Umbilical cord (tissue), 2 donors: Measurements from ENCODE around the gene TAF11L4. TPM values are rescaled to one million over a fixed set of nuclear protein-coding genes. Genes with fewer than 3 reads are reported as not detected.
"Not testable (repeated sequence)": the region's sequence is repeated elsewhere in the genome, so short reads cannot be mapped to it uniquely, and the experiment has no call there.

Source experiments
- DNase-seq: peaks from one replicate; pipeline ENCODE4 v3.0.0-alpha.2; 2015; ENCODE audit warnings: low spot score
- total RNA-seq: library from RNA; depleted of rRNA; stranded (reverse); fragments of >200 nt; gene quantifications from one replicate; pipeline ENCODE4 v1.2.3, GENCODE V29; 2014; ENCODE audit warnings: low replicate concordance; ENCODE audit not compliant: insufficient read depth

Gene TAF11L4
- not detected for total RNA-seq

DNA sequence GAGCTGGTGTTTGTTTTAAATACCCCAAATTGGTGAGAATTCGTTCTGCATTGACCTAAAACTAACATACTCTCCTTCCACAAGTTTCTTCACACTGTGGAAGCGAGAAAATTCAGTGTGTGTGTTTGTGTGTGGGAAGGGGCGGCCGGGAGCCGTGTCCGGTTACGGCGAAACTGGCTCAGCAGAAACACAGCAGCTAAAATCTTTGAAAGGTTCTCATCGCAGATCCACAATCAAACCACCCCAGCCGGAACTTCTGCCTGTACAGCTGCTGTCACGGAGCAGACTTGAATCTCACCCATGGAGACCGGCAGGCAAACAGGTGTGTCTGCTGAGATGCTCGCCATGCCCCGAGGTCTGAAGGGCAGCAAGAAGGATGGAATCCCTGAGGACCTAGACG lies at the start of gene TAF11L4:
Gene TAF11L4 (plus strand): TSS at position 301 of the 400 bp plus-strand sequence.
- not testable (repeated sequence) for DNase-seq

DNA sequence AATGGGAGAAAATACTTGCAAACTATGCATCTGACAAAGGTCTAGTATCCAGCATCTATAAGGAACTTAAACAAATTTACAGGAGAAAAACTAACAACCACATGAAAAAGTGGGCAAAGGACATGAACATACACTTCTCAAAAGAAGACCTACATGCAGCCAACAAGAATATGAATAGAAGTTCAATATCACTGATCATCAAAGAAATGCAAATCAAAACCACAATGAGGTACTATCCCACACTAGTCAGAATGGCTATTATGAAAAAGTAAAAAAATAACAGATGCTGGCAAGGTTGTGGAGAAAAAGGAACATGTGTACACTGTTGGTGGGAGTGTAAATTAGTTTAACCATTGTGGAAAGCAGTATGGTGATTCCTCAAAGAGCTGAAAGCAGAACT lies 46.5 kb upstream of the TAF11L4 start:
- not testable (repeated sequence) for DNase-seq

DNA sequence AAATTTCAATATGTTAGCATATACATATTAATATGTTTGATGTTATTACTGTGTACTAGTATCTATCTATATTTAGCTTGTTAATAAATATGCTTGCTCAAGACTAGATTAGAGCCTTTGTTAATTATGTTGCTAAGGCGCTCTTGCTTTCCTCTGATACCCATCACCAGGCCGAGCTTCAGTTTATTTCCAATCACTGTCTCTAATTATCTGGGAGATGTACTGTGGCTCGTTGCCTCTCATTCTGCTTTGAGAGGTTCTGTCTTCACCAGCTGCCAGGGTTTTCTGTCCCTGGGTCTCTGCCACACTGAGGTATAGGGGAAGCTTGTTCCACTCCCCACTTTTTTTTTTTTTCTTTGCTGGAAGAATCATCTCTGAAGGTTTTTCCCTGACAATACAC lies 44.6 kb upstream of the TAF11L4 start:
- no peak for DNase-seq

- no peak for DNase-seq
Observed at GRCh38 chr5:17477573-17478265, 43.9 kb upstream of the TAF11L4 start.

GRCh38 chr5:17481378-17481777 lies 40.2 kb upstream of the TAF11L4 start:
- no peak for DNase-seq

DNA sequence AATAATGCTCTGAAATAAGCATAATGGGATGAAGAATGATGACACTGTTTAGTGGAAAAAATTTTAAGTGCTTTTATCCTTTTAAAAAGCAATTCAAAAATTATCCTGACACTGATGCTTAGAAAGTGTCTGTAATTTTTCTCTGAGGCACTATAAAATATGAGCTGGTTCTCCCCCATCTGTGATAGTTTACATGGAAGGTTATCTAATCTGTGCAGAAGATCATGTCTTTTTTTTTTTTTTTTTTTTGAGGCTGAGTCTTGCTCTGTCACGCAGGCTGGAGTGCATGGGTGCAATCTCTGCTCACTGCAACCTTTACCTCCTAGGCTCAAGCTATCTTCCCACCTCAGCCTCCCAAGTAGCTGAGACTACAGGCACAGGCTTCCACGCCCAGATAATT lies 38.8 kb upstream of the TAF11L4 start:
- DNase-seq, result no peak

DNA sequence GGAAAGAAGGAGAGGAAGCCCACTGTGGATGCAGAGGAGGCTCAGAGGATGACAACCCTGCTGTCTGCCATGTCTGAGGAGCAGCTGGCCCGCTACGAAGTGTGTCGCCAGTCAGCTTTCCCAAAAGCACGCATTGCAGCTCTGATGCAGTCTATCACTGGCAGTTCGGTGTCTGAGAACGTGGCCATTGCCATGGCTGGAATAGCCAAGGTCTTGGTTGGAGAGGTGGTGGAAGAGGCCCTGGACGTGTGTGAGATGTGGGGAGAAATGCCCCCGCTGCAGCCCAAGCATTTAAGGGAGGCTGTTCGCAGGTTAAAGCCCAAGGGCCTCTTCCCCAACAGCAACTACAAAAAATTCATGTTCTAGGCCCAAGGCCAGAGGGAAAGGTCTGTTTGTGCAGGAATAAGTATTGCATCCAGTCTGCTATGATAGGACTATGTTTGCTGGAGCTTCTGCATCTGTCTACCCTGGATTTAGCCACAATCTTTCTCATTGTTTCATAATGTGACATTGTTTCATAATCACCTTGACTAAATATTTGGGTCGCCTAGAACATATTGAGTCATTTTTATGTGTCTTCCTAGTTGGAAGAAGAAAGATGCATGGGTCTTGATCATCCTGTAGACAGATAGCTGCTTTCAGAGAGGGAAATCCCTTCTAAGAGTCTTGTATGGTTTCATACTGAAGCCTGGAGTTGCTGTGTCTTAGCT lies 35.0 kb upstream of the TAF11L4 start:
- not testable (repeated sequence) for DNase-seq

DNA sequence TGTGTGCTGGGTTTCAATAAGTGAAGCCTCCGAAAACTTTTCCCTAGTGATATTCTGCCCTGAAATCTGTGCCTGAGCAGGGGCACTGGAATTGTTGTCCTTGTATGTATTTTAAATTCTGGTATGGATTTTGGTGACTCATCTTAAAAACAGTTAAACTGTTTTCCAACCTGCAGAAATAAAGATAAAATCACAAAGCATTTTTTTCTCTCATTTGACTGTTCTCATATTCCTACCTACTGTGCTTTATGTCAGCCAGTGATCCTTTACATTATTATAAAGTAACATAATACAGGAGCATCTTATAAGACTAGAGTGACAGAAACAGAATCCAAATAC lies 34.5 kb upstream of the TAF11L4 start:
- DNase-seq, result no peak

GRCh38 chr5:17491257-17491656 lies 30.3 kb upstream of the TAF11L4 start:
- not testable (repeated sequence) for DNase-seq

GRCh38 chr5:17492770-17493169 lies 28.8 kb upstream of the TAF11L4 start:
- DNase-seq, result no peak

GRCh38 chr5:17497446-17497845 lies 24.2 kb upstream of the TAF11L4 start:
- no peak for DNase-seq

DNA sequence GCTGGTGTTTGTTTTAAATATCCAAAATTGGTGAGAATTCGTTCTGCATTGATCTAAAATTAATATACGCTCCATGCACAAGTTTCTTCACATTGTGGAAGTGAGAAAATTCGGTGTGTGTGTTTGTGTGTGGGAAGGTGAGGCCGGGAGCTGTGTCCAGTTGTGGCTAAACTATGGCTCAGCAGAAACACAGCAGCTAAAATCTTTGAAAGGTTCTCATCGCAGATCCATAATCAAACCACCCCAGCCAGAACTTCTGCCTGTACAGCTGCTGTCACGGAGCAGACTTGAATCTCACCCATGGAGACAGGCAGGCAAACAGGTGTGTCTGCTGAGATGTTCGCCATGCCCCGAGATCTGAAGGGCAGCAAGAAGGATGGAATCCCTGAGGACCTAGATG lies 23.7 kb upstream of the TAF11L4 start, which contains the start of gene TAF11L2:
Gene TAF11L2 (plus strand): TSS at position 301 of the 400 bp plus-strand sequence.
- not testable (repeated sequence) for DNase-seq

DNA sequence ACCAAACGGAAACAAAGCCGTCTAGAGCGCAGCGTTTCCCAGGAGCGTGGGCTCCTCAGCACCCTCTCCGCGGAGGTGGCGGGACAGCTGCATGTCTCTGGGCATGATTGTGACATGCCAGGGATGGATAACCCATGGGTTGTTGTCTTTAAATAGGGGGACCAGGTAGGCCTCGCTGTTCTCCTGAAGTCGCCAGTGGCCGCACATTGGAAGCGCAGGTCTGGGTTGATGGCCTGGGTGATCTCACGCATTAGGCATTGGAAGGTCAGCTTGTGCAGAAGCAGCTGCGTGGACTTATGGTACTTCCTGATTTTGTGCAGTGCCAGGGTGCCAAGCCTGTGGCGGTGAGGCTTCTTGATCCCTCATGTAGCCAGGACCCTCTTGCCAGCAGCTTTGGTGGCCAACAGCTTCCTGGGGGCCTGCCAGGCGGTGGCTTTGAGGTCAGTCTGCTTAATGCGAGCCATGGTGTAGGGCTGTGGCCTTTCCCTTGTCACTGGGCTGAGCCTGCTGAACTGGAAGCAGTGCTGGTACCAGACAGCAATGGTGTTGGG lies 9.8 kb upstream of the TAF11L4 start:
- DNase-seq, result no peak

- not testable (repeated sequence) for DNase-seq
Observed at GRCh38 chr5:17517526-17517925, 4.1 kb upstream of the TAF11L4 start.

GRCh38 chr5:17518067-17518466 lies 3.5 kb upstream of the TAF11L4 start, which contains the start of gene TAF11L3:
TAF11L3 (plus strand) TSS chr5:17518367.
- DNase-seq, result not testable (repeated sequence)

DNA sequence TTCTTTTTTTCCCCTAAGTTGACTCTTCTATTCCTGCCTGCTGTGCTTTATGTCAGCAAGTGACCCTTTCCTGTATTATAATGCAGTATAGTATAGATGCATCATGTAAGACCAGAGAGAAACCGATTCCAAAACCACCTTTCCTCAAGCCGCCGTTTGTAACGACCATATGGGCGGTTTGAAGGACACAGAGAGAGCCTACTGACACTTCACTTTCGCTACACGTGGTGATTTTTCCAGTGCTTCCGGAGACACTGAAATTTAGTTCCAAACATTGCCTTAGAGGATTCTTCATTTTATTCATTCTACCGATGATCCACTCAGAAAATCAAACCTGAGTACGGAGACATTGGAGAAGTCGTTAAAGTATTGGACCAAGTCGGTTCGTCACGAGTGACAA lies 2.1 kb upstream of the TAF11L4 start:
- not testable (repeated sequence) for DNase-seq

DNA sequence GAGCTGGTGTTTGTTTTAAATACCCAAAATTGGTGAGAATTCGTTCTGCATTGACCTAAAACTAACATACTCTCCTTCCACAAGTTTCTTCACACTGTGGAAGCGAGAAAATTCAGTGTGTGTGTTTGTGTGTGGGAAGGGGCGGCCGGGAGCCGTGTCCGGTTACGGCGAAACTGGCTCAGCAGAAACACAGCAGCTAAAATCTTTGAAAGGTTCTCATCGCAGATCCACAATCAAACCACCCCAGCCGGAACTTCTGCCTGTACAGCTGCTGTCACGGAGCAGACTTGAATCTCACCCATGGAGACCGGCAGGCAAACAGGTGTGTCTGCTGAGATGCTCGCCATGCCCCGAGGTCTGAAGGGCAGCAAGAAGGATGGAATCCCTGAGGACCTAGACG lies 3.3 kb downstream of the TAF11L4 start, which contains the start of gene TAF11L5:
Gene TAF11L5 (plus strand): TSS at position 301 of the 400 bp plus-strand sequence.
- DNase-seq, result not testable (repeated sequence)

GRCh38 chr5:17526504-17526903 lies 4.9 kb downstream of the TAF11L4 start:
- DNase-seq, result not testable (repeated sequence)

GRCh38 chr5:17528369-17528768 lies 6.8 kb downstream of the TAF11L4 start, which contains the start of gene TAF11L6:
TAF11L6 (plus strand) TSS chr5:17528669.
- not testable (repeated sequence) for DNase-seq
